ENCODE measurements around the gene TRDMT1.

DNA sequence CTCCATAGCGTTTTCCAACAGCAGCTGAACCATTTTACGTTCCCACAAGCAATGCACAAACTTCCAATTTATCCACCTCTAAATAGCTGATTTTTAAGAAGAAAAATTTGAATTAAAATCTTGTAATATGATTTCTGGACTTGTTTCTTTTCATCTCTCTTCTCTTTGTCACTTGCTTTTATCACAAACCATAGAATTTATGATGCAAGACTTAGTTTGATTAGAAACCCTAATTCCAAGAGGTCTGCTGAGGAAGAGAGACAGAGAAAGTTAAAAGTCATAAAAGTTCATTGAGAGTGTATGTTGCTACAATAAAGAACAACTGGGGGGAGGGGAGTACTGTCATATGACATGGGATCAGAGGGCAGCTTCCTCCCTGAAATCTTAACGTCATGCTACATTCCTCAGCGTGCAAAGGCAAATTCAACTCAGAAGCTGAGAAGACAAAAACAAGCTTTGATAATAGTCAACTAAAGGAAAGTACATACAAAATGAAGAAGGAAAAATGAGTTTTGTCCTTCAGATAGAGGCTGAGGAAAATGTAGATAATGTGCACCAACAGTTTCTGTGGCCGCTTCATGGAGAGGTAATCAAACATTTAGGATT, 53.5 kb downstream of the TRDMT1 start:
- TF ChIP-seq POLR2A (IDR thresholded peaks at IDR 0.05) (no peak), POLR2AphosphoS5 (IDR thresholded peaks at IDR 0.05) (no peak)
- TF ChIP-seq, protein P1, sequence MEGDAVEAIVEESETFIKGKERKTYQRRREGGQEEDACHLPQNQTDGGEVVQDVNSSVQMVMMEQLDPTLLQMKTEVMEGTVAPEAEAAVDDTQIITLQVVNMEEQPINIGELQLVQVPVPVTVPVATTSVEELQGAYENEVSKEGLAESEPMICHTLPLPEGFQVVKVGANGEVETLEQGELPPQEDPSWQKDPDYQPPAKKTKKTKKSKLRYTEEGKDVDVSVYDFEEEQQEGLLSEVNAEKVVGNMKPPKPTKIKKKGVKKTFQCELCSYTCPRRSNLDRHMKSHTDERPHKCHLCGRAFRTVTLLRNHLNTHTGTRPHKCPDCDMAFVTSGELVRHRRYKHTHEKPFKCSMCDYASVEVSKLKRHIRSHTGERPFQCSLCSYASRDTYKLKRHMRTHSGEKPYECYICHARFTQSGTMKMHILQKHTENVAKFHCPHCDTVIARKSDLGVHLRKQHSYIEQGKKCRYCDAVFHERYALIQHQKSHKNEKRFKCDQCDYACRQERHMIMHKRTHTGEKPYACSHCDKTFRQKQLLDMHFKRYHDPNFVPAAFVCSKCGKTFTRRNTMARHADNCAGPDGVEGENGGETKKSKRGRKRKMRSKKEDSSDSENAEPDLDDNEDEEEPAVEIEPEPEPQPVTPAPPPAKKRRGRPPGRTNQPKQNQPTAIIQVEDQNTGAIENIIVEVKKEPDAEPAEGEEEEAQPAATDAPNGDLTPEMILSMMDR (IDR thresholded peaks at IDR 0.05): no peak

Data from suprapubic skin (tissue), 4 donors.